SK-N-SH (cell line): ENCODE measurements around the gene CCNK. TPM values are rescaled to one million over a fixed set of nuclear protein-coding genes. Genes with fewer than 3 reads are reported as not detected.

Experiments used
- CTCF ChIA-PET: fragments of 300-600, 350-600 bp; formaldehyde crosslinking; extraction: SDS; loops from one replicate; lab custom pipeline; 2021; lab: Yijun Ruan, JAX
- POLR2A ChIA-PET: fragments of 350-600 bp; sonication (Branson Sonifier 250); formaldehyde crosslinking; extraction: SDS; loops from one replicate; lab custom pipeline; 2020; ENCODE audit warnings: antibody characterized with exemption, inconsistent platforms; lab: Yijun Ruan, JAX
- DNase-seq: peaks from one replicate; pipeline ENCODE4 v3.0.0; 2012
- H2AFZ ChIP-seq: fragments of 200-600 bp; sonication (generic); 2 replicates; pipeline ENCODE4 v1.8.1; 2016; ENCODE audit warnings: antibody characterized with exemption, mild to moderate bottlenecking, low read depth
- H3F3A ChIP-seq: fragments of 200-600 bp; sonication (generic); replicated peaks from 2 replicates; pipeline ENCODE3; 2016; ENCODE audit warnings: antibody characterized with exemption, mild to moderate bottlenecking; ENCODE audit not compliant: insufficient read depth
- H3K27ac ChIP-seq, 2 experiments: fragments of 200-500 bp in 1 of 2; fragments of 200-600 bp in 1 of 2; sonication (Bioruptor generic) in 1 of 2; sonication (generic), shearing (Covaris generic) in 1 of 2; 2 replicates each; pipeline versions ENCODE4 v1.5.1 to v1.6.1; 2014 to 2016; ENCODE audit warnings: low read depth in 2 of 2, inconsistent platforms in 1 of 2, low read length in 1 of 2, mild to moderate bottlenecking in 1 of 2, mixed read lengths in 1 of 2
- H3K27me3 ChIP-seq: fragments of 200-600 bp; sonication (generic), shearing (Covaris generic); 2 replicates; pipeline ENCODE4 v1.6.1; 2016; ENCODE audit warnings: mixed run types; ENCODE audit not compliant: insufficient read depth
- H3K36me3 ChIP-seq, 2 experiments: fragments of 200-500 bp in 1 of 2; fragments of 200-600 bp in 1 of 2; sonication (Bioruptor generic) in 1 of 2; sonication (generic) in 1 of 2; replicated peaks in 1 of 2; 2 replicates each; pipeline versions ENCODE3 to v1.5.1; 2014 to 2016; ENCODE audit warnings: low read length in 1 of 2, mild to moderate bottlenecking in 1 of 2; ENCODE audit not compliant: insufficient read depth in 2 of 2, control insufficient read depth in 1 of 2
- H3K4me1 ChIP-seq, 2 experiments: fragments of 200-500 bp in 1 of 2; fragments of 200-600 bp in 1 of 2; sonication (Bioruptor generic) in 1 of 2; sonication (generic), shearing (Covaris generic) in 1 of 2; 2 replicates each; pipeline versions ENCODE4 v1.5.1 to v1.6.1; 2014 to 2016; ENCODE audit warnings: low read depth in 1 of 2, low read length in 1 of 2, mixed run types in 1 of 2; ENCODE audit not compliant: insufficient read depth in 2 of 2, control insufficient read depth in 1 of 2
- H3K4me2 ChIP-seq: fragments of 200-600 bp; sonication (generic), shearing (Covaris generic); 2 replicates; pipeline ENCODE4 v1.6.1; 2017; ENCODE audit warnings: mixed run types
- H3K4me3 ChIP-seq, 2 experiments: fragments of 200-500 bp in 1 of 2; fragments of 200-600 bp in 1 of 2; sonication (Bioruptor generic) in 1 of 2; sonication (generic), shearing (Covaris generic) in 1 of 2; 2 replicates each; pipeline versions ENCODE4 v1.5.1 to v1.8.1; 2014 to 2016; ENCODE audit warnings: low read depth in 2 of 2, inconsistent platforms in 1 of 2, low read length in 1 of 2, mild to moderate bottlenecking in 1 of 2, mixed read lengths in 1 of 2, moderate library complexity in 1 of 2
- H3K79me2 ChIP-seq: fragments of 200-600 bp; sonication (generic); 2 replicates; pipeline ENCODE4 v1.8.1; 2017; ENCODE audit warnings: mild to moderate bottlenecking; ENCODE audit not compliant: insufficient read depth
- H3K9ac ChIP-seq: fragments of 200-600 bp; sonication (generic); 2 replicates; pipeline ENCODE4 v1.6.1; 2017; ENCODE audit warnings: mixed run types
- H3K9me2 ChIP-seq: fragments of 200-600 bp; sonication (generic); 2 replicates; pipeline ENCODE4 v1.6.1; 2017; ENCODE audit warnings: mixed run types
- H3K9me3 ChIP-seq: fragments of 200-600 bp; sonication (generic); 2 replicates; pipeline ENCODE4 v1.6.1; 2017; ENCODE audit warnings: mixed run types, mild to moderate bottlenecking, moderate library complexity
- H4K20me1 ChIP-seq: fragments of 200-600 bp; sonication (generic); 2 replicates; pipeline ENCODE4 v1.6.1; 2017; ENCODE audit warnings: mild to moderate bottlenecking, mixed run types; ENCODE audit not compliant: insufficient read depth
- CHD2 ChIP-seq: fragments of 150-350 bp; IDR thresholded peaks from 2 replicates; pipeline ENCODE4 v1.6.1; 2018; ENCODE audit warnings: low read length; ENCODE audit not compliant: partially characterized antibody
- CTCF ChIP-seq: fragments of 200-600 bp; sonication (generic); IDR thresholded peaks from 2 replicates; pipeline ENCODE4 v1.6.1; 2017; ENCODE audit warnings: antibody characterized with exemption, mild to moderate bottlenecking, moderate library complexity
- FOSL2 ChIP-seq: IDR thresholded peaks from 2 replicates; pipeline ENCODE4 v1.4.0; 2012; ENCODE audit warnings: low read depth, mild to moderate bottlenecking, moderate library complexity, borderline replicate concordance
- FOXJ3 ChIP-seq: sonication (generic); formaldehyde crosslinking; IDR thresholded peaks from 2 replicates; pipeline ENCODE4 v1.5.1; 2020; ENCODE audit warnings: mild to moderate bottlenecking, missing genetic modification reagents
- GATA2 ChIP-seq: sonication (generic); formaldehyde crosslinking; IDR thresholded peaks from 2 replicates; pipeline ENCODE4 v1.5.0; 2020; ENCODE audit warnings: mild to moderate bottlenecking, missing genetic modification reagents
- IRF3 ChIP-seq: fragments of 150-350 bp; IDR thresholded peaks from 2 replicates; pipeline ENCODE4 v1.6.1; 2016; ENCODE audit warnings: mild to moderate bottlenecking, low read depth, low read length
- MXI1 ChIP-seq: IDR thresholded peaks from 2 replicates; pipeline ENCODE4 v1.6.1; 2012; ENCODE audit warnings: mild to moderate bottlenecking, low read depth, low read length, improper control_type of control experiment
- RAD21 ChIP-seq: IDR thresholded peaks from 2 replicates; pipeline ENCODE4 v1.6.1; 2012; ENCODE audit warnings: mild to moderate bottlenecking, low read length
- RCOR1 ChIP-seq: fragments of 150-350 bp; IDR thresholded peaks from 2 replicates; pipeline ENCODE4 v1.6.1; 2017; ENCODE audit warnings: antibody characterized with exemption, low read length
- SMC3 ChIP-seq: IDR thresholded peaks from 2 replicates; pipeline ENCODE4 v1.6.1; 2012; ENCODE audit warnings: low read depth, low read length, improper control_type of control experiment
- USF1 ChIP-seq: IDR thresholded peaks from 2 replicates; pipeline ENCODE4 v1.4.0; 2012; ENCODE audit warnings: low read depth, borderline replicate concordance
- YY1 ChIP-seq: IDR thresholded peaks from 2 replicates; pipeline ENCODE4 v1.4.0; 2012; ENCODE audit warnings: low read depth, mild to moderate bottlenecking
- WGBS: methylation state at CpG from one replicate; pipeline ENCODE4 v1.1.6; 2017; ENCODE audit warnings: low lambda C conversion rate; 5-methylcytosine and 5-hydroxymethylcytosine counted together
- polyA plus RNA-seq, 3 experiments: library from polyadenylated mRNA; depleted of rRNA; stranded (reverse); fragments of >200 nt; gene quantifications; 2 replicates each; pipeline ENCODE4 v1.2.3, GENCODE V29; 2012

The CCNK gene
- polyA plus RNA-seq, 1 of the 3 experiments (the other 2 are of a cell fraction), result 14.6 TPM

- no peak for TF ChIP-seq IRF3
- no peak for TF ChIP-seq YY1
- no peak for TF ChIP-seq GATA2 (CRISPR knock-in tag)
- TF ChIP-seq, all 33 proteins: peak for 0
Measured at GRCh38 chr14:99517643-99518381, 36.6 kb downstream of the CCNK start (continued).

GRCh38 chr14:99518441-99519346 is 37.5 kb downstream of the CCNK start:
- H3K9ac ChIP-seq, result no peak overlapping the region
- no peaks in the 10 kb centered on the region for H3K9me3 ChIP-seq
- H2AFZ ChIP-seq, result no peak overlapping the region
- CTCF ChIA-PET, result interaction anchor here (0.6 to 3.6 kb wide), 25 partner anchors 12 to 215 kb away, joined by 3 to 34 read pairs (median 4); partner anchors contain the start of gene CCDC85C
- 62% methylated on average over 5 of the region's 21 CpGs for WGBS
- no peaks in the 10 kb centered on the region for H3F3A ChIP-seq
- H3K27me3 ChIP-seq, result no peaks in the 10 kb centered on the region
- peaks cover 20% of the 10 kb centered on the region; the same call in 1 of the 2 replicates for H3K79me2 ChIP-seq
- H3K4me2 ChIP-seq, result no peak overlapping the region
- peak overlapping the region in 1 of 2 experiments; percentile 31; a peak in 1 of 4 replicates for H3K27ac ChIP-seq
- peak; percentile 94 for DNase-seq
- TF ChIP-seq RAD21 (peak; percentile 95), SMC3 (peak; percentile 98), FOXJ3 (CRISPR knock-in tag) (peak; percentile 57; the same call in 1 of the 2 replicates), RCOR1 (peak; percentile 24; the same call in 1 of the 2 replicates), MXI1 (peak; percentile 40; the same call in 1 of the 2 replicates), CHD2 (peak; percentile 55), USF1 (no peak), FOSL2 (no peak), YY1 (no peak), CTCF (peak; percentile 90)
- TF ChIP-seq, all 33 proteins: peak for 7
- Histone ChIP-seq H3K4me3 (peak overlapping the region in 1 of 2 experiments; percentile 49; a peak in 1 of 4 replicates), H3K36me3 (peaks cover 0 to 17% of the 10 kb centered on the region in 2 experiments), H4K20me1 (peaks cover 6% of the 10 kb centered on the region; the same call in 1 of the 2 replicates), H3K9me2 (no peaks in the 10 kb centered on the region), H3K4me1 (peaks cover 11 to 27% of the 10 kb centered on the region in 2 experiments; a peak in 3 of 4 replicates)
- POLR2A ChIA-PET, result no interaction called here
